HUES64 (cell line): ENCODE data around the gene ODF4.
"Not testable (repeated sequence)": the region's sequence is repeated elsewhere in the genome, so short reads cannot be mapped to it uniquely, and the experiment has no call there.

ENCODE experiments used
- H3K27ac ChIP-seq: 2 replicates; pipeline ENCODE4 v1.7.0; 2013; ENCODE audit warnings: low read depth, low read length, inconsistent platforms
- H3K27me3 ChIP-seq: 2 replicates; pipeline ENCODE4 v1.6.1; 2013; ENCODE audit warnings: mild to moderate bottlenecking, low read length; ENCODE audit not compliant: insufficient read depth
- H3K36me3 ChIP-seq: 2 replicates; pipeline ENCODE4 v1.6.1; 2013; ENCODE audit warnings: mild to moderate bottlenecking, low read length; ENCODE audit not compliant: insufficient read depth
- H3K4me1 ChIP-seq: 2 replicates; pipeline ENCODE4 v1.6.1; 2013; ENCODE audit warnings: mild to moderate bottlenecking, low read length, moderate library complexity; ENCODE audit not compliant: insufficient read depth
- H3K4me3 ChIP-seq: 2 replicates; pipeline ENCODE4 v1.5.1; 2013; ENCODE audit warnings: mild to moderate bottlenecking, low read length, moderate library complexity
- H3K9ac ChIP-seq: 2 replicates; pipeline ENCODE4 v1.6.1; 2013; ENCODE audit warnings: mild to moderate bottlenecking, low read depth, low read length
- H3K9me3 ChIP-seq: 2 replicates; pipeline ENCODE4 v1.6.1; 2013; ENCODE audit warnings: low read depth, low read length; ENCODE audit not compliant: insufficient read depth
- WGBS: fragments of 150-250, 120-280 bp; methylation state at CpG from one replicate; pipeline ENCODE4 v1.1.7; 2013; ENCODE audit warnings: missing lambda C conversion rate; 5-methylcytosine and 5-hydroxymethylcytosine counted together

ODF4 gene

DNA sequence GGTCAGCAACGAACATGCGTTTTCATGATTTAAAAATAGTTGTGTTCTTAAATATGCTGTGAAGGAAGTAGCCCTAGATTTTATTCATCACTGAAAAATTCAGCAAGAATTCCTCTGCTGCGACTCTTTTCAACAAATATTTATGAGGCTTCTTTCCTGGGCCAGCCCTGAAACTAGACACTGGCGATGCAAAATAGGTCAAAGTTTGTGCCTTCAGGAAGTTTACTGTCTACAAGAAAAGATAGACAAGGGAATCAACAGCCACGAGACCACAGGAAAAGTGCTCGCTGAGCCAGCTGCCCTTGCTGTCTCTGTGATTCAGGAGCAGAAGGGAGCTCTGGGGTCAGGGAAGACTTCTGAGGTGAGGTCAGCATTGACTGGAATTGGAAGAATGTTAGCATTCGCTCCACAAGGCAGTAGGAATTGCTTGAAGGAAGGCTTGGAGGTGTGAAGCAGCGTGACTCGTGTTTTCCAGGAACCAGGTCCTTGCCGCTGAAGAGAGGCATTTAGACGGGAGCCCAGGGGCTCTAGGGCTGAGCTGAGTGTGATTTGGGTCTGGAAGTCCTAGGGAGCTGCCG lies 45.2 kb downstream of the ODF4 start:
- no peaks in the 10 kb centered on the region for H3K27me3 ChIP-seq
- H3K9me3 ChIP-seq = no peaks in the 10 kb centered on the region
- H3K9ac ChIP-seq = peak overlapping the region; percentile 12; the same call in 1 of the 2 replicates
- peaks cover 18% of the 10 kb centered on the region; the same call in 1 of the 2 replicates for H3K4me1 ChIP-seq
- H3K27ac ChIP-seq = peak overlapping the region; percentile 59
- WGBS = 71% methylated on average over 12 of the region's 12 CpGs
- H3K4me3 ChIP-seq = peak overlapping the region; percentile 91; the same call in 1 of the 2 replicates
- peaks cover 26% of the 10 kb centered on the region for H3K36me3 ChIP-seq

DNA sequence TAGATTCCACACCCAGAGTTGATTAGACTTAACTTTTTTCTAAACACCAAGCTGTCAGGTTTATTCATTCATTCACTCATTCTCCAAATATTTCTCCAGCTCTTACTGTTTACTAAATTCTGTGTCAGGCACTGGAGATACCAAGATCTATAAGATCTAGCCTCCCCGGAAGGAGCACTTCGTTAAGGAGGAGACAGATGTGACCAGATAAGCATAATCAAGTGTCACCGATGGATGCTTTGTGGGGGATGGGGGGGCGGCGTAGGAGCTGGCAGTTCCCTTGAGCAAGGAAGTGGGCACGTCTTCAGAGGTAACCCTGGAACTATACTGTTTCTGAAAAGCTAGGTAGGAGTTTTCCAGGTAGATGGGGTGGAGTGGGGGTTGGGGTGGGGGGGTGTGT lies 47.2 kb downstream of the ODF4 start:
- Histone ChIP-seq H3K36me3 (peaks cover 7% of the 10 kb centered on the region), H3K27me3 (no peaks in the 10 kb centered on the region), H3K9me3 (no peaks in the 10 kb centered on the region), H3K4me3 (no peak overlapping the region), H3K9ac (no peak overlapping the region), H3K4me1 (peaks cover 8% of the 10 kb centered on the region; the same call in 1 of the 2 replicates), H3K27ac (no peak overlapping the region)
- 80% methylated on average over 6 of the region's 6 CpGs for WGBS

DNA sequence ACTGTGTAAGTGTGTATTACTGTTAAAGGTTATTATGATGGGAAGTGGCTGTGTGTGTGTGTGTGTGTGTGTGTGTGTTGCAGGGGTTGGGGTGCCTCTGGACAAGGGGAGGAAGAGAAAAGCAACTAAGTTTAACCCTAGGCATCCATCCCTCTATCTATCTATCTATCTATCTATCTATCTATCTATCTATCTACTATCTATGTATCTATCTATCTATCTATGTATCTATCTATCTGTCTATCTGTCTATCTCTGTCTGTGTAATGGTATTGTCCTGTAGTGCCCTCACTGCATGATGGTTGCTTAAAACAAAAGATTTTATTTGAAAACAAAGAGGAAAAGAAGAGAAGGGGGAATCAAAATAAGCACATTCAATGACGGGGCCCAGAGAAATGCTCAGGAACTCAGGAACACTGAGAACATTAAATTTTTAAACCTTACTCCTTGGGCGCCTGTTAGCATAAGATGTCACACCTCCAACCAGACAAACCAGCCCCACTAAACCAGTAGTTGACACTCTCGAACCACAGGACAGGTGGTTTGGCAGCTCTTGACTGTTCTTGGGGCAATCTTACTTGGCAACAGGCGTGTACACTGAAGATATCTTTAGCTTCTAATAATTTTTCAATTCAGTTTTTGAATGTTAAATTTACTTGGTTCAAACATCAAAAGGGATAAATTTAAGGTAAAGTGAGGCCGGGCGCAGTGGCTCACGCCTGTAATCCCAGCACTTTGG lies 48.4 kb downstream of the ODF4 start:
- Histone ChIP-seq H3K9me3 (no peaks in the 10 kb centered on the region), H3K9ac (no peak overlapping the region), H3K27me3 (no peaks in the 10 kb centered on the region), H3K27ac (no peak overlapping the region), H3K36me3 (no peaks in the 10 kb centered on the region), H3K4me3 (no peak overlapping the region), H3K4me1 (peaks cover 10% of the 10 kb centered on the region; the same call in 1 of the 2 replicates)
- 87% methylated on average over 7 of the region's 7 CpGs for WGBS

DNA sequence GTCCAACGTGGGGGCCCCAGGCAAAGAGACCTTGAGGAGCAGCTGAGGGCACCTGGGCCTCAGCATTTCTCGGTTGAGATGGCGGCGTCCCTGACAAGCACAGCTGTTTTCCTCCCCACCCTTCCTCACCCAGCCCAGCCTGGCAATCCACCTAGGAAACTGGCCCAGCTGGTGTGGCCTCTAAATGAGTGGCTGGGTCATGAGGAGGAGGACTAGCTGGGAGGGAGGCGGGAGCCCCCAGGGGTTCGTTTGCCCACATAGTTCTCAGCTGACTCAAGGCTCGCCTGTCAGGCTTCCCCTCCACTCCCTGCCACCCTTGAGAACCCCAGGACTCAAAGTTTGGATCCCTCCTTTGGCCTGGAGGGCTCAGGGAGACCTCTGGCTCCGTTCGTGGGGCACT lies 52.1 kb downstream of the ODF4 start:
- H3K4me1 ChIP-seq = 0 out of 2 replicates have a peak, but pooled peaks cover 4% of the 10 kb centered on the region
- no peak overlapping the region for H3K4me3 ChIP-seq
- H3K9me3 ChIP-seq = no peaks in the 10 kb centered on the region
- no peak overlapping the region for H3K9ac ChIP-seq
- peaks cover 2% of the 10 kb centered on the region; the same call in 1 of the 2 replicates for H3K27me3 ChIP-seq
- H3K27ac ChIP-seq = no peak overlapping the region
- WGBS = 67% methylated on average over 9 of the region's 9 CpGs
- no peaks in the 10 kb centered on the region for H3K36me3 ChIP-seq

DNA sequence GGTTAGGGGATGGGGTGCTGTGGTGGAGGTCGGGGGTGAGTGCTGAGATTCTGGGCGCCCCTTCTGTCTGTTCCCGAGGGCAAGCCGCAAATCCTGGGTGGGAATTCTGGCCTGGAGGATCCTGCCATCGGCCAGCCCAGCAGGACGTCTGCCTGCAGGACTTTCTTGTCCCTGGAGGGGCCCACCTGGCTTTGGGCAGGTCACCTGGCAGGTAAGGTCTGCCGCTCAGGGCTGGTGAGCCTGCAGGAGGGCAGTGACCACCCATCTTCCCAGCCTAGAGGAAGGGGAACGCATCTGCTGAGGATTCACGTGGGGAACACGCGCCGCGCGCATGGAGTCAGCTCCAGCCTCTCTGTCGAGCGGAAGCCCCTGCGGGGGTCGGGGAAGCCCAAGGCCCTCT lies 52.6 kb downstream of the ODF4 start:
- Histone ChIP-seq H3K4me3 (no peak overlapping the region), H3K9ac (no peak overlapping the region), H3K27ac (no peak overlapping the region), H3K27me3 (peaks cover 2% of the 10 kb centered on the region; the same call in 1 of the 2 replicates), H3K9me3 (no peaks in the 10 kb centered on the region), H3K4me1 (0 out of 2 replicates have a peak, but pooled peaks cover 4% of the 10 kb centered on the region), H3K36me3 (no peaks in the 10 kb centered on the region)
- 84% methylated on average over 18 of the region's 18 CpGs for WGBS

DNA sequence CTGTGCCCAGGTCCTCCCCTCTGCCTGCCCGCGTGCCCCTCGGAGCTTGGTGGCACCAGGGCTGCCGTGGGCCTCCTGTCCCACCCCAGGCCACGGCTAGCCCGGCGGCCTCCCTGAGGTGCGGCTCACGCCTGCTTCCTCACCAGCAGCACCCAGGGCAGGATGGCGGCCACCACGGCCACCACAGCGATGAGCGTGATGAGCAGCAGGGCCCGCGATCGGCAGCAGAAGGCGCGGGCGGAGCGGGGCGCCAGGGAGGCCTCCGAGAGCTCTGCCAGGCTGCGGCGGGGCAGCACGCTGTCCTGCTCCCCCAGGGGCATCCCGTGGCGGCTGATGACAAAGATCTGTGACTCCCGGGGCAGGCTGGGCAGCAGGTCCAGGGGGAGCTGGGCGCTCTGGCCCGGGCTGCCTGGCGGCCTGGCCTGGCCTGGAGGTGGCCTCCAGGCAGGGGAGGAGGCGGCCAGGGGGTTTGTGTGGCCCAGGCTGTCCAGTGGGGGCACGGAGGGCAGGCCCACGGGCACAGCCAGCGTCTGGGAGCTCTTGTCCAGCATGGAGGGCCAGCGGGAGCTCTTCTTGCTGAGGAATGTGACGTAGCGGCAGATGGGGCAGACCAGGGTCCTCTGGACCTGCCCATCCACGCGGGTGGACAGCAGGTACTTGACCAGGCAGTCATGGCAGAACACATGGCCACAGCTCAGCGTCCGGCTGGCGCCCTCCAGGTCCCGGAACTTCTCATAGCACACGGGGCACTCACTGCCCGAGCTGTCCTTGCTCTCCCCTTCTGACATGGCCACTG lies 53.2 kb downstream of the ODF4 start:
- H3K36me3 ChIP-seq = no peaks in the 10 kb centered on the region
- H3K9ac ChIP-seq = no peak overlapping the region
- H3K9me3 ChIP-seq = no peaks in the 10 kb centered on the region
- H3K27ac ChIP-seq = no peak overlapping the region
- WGBS = 92% methylated on average over 46 of the region's 46 CpGs
- 0 out of 2 replicates have a peak, but pooled peaks cover 4% of the 10 kb centered on the region for H3K4me1 ChIP-seq
- no peak overlapping the region for H3K4me3 ChIP-seq
- peaks cover 2% of the 10 kb centered on the region; the same call in 1 of the 2 replicates for H3K27me3 ChIP-seq

DNA sequence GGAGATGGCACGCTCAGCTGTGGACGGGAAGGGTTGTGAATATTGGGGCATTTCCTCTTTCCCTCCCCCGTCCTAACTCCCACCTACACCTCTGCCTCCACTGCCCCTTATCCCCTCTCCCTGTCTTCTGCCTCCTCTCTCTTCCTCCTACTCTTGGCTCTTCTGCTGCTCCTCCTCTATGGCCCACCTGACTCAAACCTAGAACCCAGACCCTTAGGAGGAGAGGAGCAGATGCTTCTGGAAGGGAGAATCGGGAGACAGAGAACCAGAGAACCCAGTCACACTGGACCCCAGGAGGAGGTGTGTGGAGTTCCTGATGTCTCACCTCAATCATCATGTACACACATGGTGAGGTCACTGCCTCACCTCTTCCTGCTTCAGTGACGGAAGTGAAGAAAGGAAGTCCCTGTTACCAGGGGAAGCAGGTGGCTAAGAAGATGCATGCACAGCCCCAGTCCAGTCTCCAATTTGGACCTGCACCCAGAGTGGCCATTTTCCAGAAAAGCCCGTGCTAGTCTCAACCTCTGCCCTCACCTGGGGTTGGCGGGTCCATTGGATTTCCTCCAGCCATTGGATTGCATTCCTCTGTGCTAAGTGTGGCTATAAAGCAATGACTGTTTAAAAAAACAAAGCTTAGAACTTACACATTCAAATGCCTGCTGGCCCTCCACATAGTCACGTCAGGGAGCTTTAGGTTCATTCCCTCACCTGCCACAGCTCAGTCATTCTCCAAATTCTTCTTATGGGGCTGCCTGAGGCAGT lies 54.0 kb downstream of the ODF4 start:
- Histone ChIP-seq H3K27ac (no peak overlapping the region), H3K4me3 (no peak overlapping the region), H3K4me1 (0 out of 2 replicates have a peak, but pooled peaks cover 4% of the 10 kb centered on the region), H3K27me3 (peaks cover 2% of the 10 kb centered on the region; the same call in 1 of the 2 replicates), H3K36me3 (no peaks in the 10 kb centered on the region), H3K9me3 (no peaks in the 10 kb centered on the region), H3K9ac (no peak overlapping the region)
- 87% methylated on average over 8 of the region's 8 CpGs for WGBS

DNA sequence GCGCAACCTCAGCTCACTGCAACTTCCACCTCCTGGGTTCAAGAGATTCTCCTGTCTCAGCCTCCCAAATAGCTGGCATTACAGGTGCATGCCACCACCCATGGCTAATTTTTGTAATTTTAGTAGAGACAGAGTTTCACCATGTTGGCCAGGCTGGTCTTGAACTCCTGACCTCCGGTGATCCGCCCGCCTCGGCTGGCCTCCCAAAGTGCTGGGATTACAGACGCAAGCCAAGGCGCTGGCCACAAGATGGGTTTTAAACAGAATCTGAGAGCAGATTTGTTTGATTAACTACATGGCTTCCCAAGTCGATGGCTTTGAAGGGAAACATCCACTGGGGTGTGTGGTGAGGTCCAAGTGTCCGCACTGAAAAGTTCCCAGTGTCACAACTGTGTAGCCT lies 54.9 kb downstream of the ODF4 start:
- H3K9ac ChIP-seq, H3K4me3 ChIP-seq, H3K27me3 ChIP-seq, H3K4me1 ChIP-seq, H3K27ac ChIP-seq, H3K9me3 ChIP-seq, H3K36me3 ChIP-seq: not testable (repeated sequence)
- WGBS = 96% methylated on average over 9 of the region's 9 CpGs
